ENCODE results near the gene PAQR8. TPM values are rescaled to one million over a fixed set of nuclear protein-coding genes. Genes with fewer than 3 reads are reported as not detected.

PAQR8 gene
- polyA plus RNA-seq, 1 experiment = 2.3 TPM

GRCh38 chr6:52324189-52324588 is 37.8 kb upstream of the PAQR8 start:
- H3K27me3 ChIP-seq (ENCODE audit: control insufficient read depth, insufficient read depth, low read length) = no peaks in the 10 kb centered on the region
- DNase-seq (ENCODE audit: low read depth) = no peak
- ChIA-PET CTCF (no interaction called here), POLR2A (no interaction called here)
- no peaks in the 10 kb centered on the region for H3K36me3 ChIP-seq (ENCODE audit: control insufficient read depth, insufficient read depth, low read length)
- no peak overlapping the region for H3K4me3 ChIP-seq (ENCODE audit: low read depth, low read length)
- no peak for TF ChIP-seq CTCF (IDR thresholded peaks at IDR 0.05; ENCODE audit: insufficient read depth, low read depth, low read length)

- Histone ChIP-seq H3K4me3 (ENCODE audit: low read depth, low read length) (no peak overlapping the region), H3K27me3 (ENCODE audit: control insufficient read depth, insufficient read depth, low read length) (no peaks in the 10 kb centered on the region), H3K36me3 (ENCODE audit: control insufficient read depth, insufficient read depth, low read length) (no peaks in the 10 kb centered on the region)
- ChIA-PET CTCF (interaction anchor here (0.6 kb wide), 1 partner anchor 337 kb away, joined by 3 read pairs; no protein-coding TSS in a partner anchor), POLR2A (no interaction called here)
- TF ChIP-seq CTCF (IDR thresholded peaks at IDR 0.05; ENCODE audit: insufficient read depth, low read depth, low read length) = no peak
- no peak for DNase-seq (ENCODE audit: low read depth)
These were observed 36.1 kb upstream of the PAQR8 start for GRCh38 chr6:52325695-52326471.

GRCh38 chr6:52326540-52327364 is 35.2 kb upstream of the PAQR8 start:
- no peak for DNase-seq (ENCODE audit: low read depth)
- no peaks in the 10 kb centered on the region for H3K27me3 ChIP-seq (ENCODE audit: control insufficient read depth, insufficient read depth, low read length)
- POLR2A ChIA-PET = no interaction called here
- no peaks in the 10 kb centered on the region for H3K36me3 ChIP-seq (ENCODE audit: control insufficient read depth, insufficient read depth, low read length)
- CTCF ChIA-PET = no interaction called here
- TF ChIP-seq CTCF (IDR thresholded peaks at IDR 0.05; ENCODE audit: insufficient read depth, low read depth, low read length) = no peak
- H3K4me3 ChIP-seq (ENCODE audit: low read depth, low read length) = no peak overlapping the region

GRCh38 chr6:52328303-52328662 is 33.7 kb upstream of the PAQR8 start:
- DNase-seq (ENCODE audit: low read depth) = no peak
- Histone ChIP-seq H3K27me3 (ENCODE audit: control insufficient read depth, insufficient read depth, low read length) (peaks cover 1% of the 10 kb centered on the region; the same call in 1 of the 2 replicates), H3K36me3 (ENCODE audit: control insufficient read depth, insufficient read depth, low read length) (no peaks in the 10 kb centered on the region), H3K4me3 (ENCODE audit: low read depth, low read length) (no peak overlapping the region)
- ChIA-PET CTCF (interaction anchor here (1.4 kb wide), 1 partner anchor 13 kb away, joined by 3 read pairs; no protein-coding TSS in a partner anchor), POLR2A (no interaction called here)
- no peak for TF ChIP-seq CTCF (IDR thresholded peaks at IDR 0.05; ENCODE audit: insufficient read depth, low read depth, low read length)

- CTCF ChIA-PET = interaction anchor here (1.4 kb wide), 1 partner anchor 12 kb away, joined by 3 read pairs; no protein-coding TSS in a partner anchor
- Histone ChIP-seq H3K36me3 (ENCODE audit: control insufficient read depth, insufficient read depth, low read length) (no peaks in the 10 kb centered on the region), H3K27me3 (ENCODE audit: control insufficient read depth, insufficient read depth, low read length) (peaks cover 1% of the 10 kb centered on the region; the same call in 1 of the 2 replicates), H3K4me3 (ENCODE audit: low read depth, low read length) (no peak overlapping the region)
- DNase-seq (ENCODE audit: low read depth) = no peak
- POLR2A ChIA-PET = no interaction called here
- no peak for TF ChIP-seq CTCF (IDR thresholded peaks at IDR 0.05; ENCODE audit: insufficient read depth, low read depth, low read length)
These were observed 33.2 kb upstream of the PAQR8 start for GRCh38 chr6:52328729-52329128.
